Measurements from ENCODE around the gene CMC4. TPM values are rescaled to one million over a fixed set of nuclear protein-coding genes. Genes with fewer than 3 reads are reported as not detected.

The CMC4 gene
- total RNA-seq, 1 donor from 2014 or later: 23.3 TPM

DNA sequence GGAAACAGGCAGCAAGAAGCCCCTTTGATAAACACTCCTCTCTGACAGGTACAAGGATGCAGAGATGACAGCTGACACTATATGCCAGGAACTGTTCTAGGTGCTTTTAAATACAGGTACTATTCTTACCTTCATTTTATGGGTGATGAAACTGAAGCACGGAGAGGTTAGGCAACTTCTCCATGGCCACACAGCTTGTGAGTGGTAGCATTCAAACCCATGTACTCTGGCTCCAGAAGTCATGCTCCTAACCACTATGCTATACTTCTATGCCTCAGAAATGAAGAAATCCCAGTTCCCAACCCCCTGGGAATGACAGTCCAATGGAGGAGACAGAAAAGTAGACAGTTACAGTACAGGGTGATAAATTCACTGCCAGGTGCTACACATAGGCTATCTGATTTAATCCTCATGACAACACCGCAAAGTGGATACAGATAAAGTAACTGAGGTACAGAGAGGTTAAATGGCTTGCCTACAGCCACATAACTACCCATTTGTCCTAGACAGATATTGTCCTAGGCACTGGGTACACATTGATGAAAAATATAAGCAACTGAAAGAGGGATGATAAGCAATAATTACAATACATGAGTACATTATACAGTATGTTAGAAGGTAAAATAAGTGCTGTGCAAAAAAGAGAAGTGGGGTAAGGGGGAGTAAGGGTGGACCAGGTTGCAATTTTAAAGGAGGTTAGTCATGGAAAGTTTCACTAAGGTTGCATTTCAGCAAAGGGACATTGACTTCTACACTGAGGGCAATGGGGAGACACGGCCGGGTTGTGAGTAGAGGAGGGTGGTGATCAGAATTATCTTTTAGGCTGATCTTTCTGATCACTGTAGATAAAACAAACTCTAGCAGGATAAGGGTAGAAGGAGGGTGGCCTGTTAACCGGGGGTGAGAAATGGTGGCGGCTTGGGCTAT lies 46.8 kb downstream of the CMC4 start:
- no peak for ATAC-seq (ENCODE audit: poor library complexity)
- intact Hi-C loops (cut with DNase I): no loop called here
- no peak for DNase-seq

DNA sequence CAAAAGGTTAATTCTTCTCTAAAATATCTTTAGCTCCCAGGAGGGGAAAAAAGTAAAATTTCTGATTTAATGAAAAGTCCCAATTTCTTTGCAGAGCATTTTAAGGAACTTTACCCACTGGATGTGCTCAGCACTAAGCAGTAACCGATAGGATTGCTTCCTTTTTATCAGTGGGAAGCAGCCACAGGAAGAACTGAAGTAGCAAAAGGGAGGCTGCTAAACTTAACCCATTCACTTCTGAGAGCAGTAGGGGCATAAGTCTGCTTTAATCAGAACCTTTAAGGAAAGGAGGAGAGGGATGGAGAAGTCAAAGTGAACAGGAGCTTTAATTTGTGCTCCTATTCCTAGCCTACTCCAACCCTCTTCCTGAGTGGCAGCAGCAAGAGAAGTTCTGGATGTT lies 48.4 kb downstream of the CMC4 start, which contains the start of gene F8:
F8 (minus strand) TSS at position 139 of the 400 bp plus-strand sequence. CDS start 171 bp downstream, outside the sequence.
- ATAC-seq (ENCODE audit: poor library complexity) (no peak), DNase-seq (no peak)
- intact Hi-C loops (cut with DNase I): no loop called here

DNA sequence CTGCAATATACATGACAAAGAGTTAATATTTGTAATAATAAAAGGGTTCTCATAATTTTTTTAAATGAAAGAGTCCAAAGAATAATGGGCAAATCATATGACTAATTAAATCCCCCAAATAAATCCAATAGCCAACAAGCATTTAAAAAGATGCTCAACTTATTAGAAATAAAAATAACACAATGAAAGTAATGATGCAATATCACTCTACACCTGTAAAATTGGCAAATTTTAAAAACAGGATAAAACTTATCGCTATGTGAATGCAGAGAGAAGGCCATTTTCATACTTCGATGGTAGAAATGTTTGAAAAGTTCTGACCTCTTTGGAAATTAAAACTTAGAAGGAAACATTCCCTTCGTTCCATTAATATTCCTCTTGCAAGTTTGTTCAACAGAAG lies 50.3 kb downstream of the CMC4 start:
- no peak for ATAC-seq (ENCODE audit: poor library complexity)
- intact Hi-C loops (cut with DNase I): no loop called here
- DNase-seq: no peak

Other genes with a start within 250 kb of the CMC4 start
- not detected for gene SMIM9, start 236.5 kb downstream of the CMC4 start, total RNA-seq
- 29.6 TPM for gene F8A1, start 184.8 kb downstream of the CMC4 start, total RNA-seq
- gene F8, start 48.4 kb downstream of the CMC4 start, total RNA-seq: 38.9 TPM
- gene FUNDC2, start 44.3 kb downstream of the CMC4 start, total RNA-seq: 366 TPM
- 59.2 TPM for gene MTCP1, start within 50 bp of the CMC4 start, total RNA-seq
- 18.4 TPM for gene BRCC3, start 372 bp upstream of the CMC4 start, total RNA-seq
- gene VBP1, start 145.3 kb upstream of the CMC4 start, total RNA-seq: 72.7 TPM
- not detected for gene RAB39B, start 193.4 kb upstream of the CMC4 start, total RNA-seq